Inflammatory macrophage treated with lipopolysaccharide for 1 hour (primary cell): ENCODE results near the gene FCAR.
"Not testable (repeated sequence)": the region's sequence is repeated elsewhere in the genome, so short reads cannot be mapped to it uniquely, and the experiment has no call there.

Experiments
- DNase-seq, 2 donors: peaks; one replicate each; pipeline ENCODE4 v3.0.0-alpha.2; 2020 to 2022

Gene FCAR

GRCh38 chr19:54873990-54874389 is at the start of gene FCAR:
Gene FCAR (plus strand): TSS chr19:54874235. CDS start chr19:54874290, 55 bp downstream.
- DNase-seq, result peak; percentile 90 to 98

DNA sequence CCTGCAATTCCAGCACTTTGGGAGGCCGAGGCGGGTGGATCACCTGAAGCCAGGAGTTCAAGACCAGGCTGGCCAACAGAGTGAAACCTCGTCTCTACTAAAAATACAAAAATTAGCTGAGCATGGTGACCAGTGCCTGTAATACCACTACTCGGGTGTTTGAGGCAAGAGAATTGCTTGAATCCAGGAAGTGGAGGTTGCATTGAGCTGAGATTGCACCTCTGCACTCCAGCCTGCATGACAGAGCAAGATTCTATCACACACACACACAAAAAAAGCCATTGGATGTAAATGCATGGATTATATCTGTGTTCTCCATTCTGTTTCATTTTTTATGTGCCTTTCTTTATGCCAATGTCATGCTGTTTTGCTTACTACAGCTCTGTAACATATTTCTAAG is 49.6 kb upstream of the FCAR start:
- peak in 1 of 2 donors; percentile 30 for DNase-seq

- DNase-seq, result not testable (repeated sequence)
These were observed 48.7 kb upstream of the FCAR start for GRCh38 chr19:54825326-54825725.

DNA sequence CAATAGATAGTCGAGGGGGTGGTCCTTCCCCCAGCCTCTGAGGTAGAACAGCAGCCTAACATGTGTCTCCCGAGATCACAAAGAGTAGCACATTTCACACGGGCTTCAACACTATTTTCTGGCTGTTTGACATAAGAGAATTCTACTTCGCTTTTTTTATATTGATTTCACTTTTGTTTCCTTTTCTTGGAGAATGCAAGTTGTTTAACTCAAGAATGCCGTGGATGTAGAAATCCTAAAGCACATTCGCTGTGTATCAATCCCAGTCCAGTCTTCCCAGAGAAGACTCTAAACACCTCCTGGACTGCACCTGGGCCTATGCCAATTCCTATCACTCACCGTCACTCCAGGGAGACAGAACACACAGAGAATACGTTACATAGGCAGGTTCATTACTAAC is 46.0 kb upstream of the FCAR start:
- peak; percentile 26 to 47 for DNase-seq

DNA sequence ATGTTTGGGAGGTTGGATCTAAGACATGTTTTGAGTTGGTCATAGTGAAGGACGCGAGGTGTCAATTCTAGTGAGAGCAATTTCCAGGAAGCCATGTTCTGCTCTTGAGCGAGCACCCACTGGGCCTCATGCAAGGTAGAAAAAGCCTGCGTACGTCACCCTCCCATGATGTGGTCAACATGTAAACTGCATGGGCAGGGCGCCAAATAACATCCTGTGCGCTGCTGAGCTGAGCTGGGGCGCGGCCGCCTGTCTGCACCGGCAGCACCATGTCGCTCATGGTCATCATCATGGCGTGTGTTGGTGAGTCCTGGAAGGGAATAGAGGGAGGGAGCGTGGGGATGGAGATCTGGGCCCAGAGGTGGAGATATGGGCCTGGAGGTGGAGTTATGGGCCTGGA is 41.5 kb upstream of the FCAR start, which contains the start of gene KIR2DS4:
Gene KIR2DS4 (plus strand): TSS at position 181 of the 400 bp plus-strand sequence.
- not testable (repeated sequence) for DNase-seq

GRCh38 chr19:54835126-54835525 is 38.9 kb upstream of the FCAR start:
- not testable (repeated sequence) for DNase-seq

GRCh38 chr19:54837522-54837921 is 36.5 kb upstream of the FCAR start:
- DNase-seq, result peak; percentile 71 to 82

- DNase-seq, result not testable (repeated sequence)
These were observed 30.9 kb upstream of the FCAR start for GRCh38 chr19:54843171-54843570.

DNA sequence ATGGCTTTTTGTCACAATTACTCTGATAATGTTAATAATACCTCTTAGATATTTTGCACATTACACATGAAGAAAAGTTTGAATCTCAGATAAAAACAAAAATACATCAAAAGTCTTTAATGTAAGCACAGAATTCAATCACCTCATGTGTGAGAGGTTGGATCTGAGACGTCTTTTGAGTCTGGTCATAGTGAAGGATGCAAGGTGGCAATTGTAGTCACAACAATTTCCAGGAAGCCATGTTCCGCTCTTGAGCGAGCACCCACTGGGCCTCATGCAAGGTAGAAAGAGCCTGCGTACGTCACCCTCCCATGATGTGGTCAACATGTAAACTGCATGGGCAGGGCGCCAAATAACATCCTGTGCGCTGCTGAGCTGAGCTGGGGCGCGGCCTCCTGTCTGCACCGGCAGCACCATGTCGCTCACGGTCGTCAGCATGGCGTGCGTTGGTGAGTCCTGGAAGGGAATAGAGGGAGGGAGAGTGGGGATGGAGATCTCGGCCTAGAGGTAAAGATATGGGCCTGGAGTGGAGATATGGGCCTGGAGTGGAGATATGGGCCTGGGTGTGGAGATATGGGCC is 23.9 kb upstream of the FCAR start, which contains the start of gene KIR3DL2:
Gene KIR3DL2 (plus strand): TSS at position 383 of the 580 bp plus-strand sequence. CDS start 33 bp downstream, at position 416.
- not testable (repeated sequence) for DNase-seq

DNA sequence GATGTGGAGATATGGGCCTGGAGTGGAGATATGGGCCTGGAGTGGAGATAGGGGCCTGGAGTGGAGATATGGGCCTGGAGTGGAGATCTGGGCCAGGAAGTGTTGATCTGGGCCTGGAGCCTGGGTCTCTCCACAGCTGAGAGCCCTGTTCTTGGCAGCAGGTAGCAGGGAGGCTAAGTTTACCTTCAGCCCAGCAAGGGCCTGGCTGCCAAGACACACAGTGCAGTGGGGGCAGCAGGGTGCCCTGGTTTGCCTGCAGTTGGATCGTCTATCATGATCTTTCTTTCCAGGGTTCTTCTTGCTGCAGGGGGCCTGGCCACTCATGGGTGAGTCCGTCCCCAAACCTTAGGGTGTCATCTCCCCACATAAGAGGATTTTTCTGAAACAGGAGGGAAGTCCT is 23.1 kb upstream of the FCAR start:
- DNase-seq, result no peak

GRCh38 chr19:54851353-54851752 is 22.7 kb upstream of the FCAR start:
- DNase-seq, result no peak

DNA sequence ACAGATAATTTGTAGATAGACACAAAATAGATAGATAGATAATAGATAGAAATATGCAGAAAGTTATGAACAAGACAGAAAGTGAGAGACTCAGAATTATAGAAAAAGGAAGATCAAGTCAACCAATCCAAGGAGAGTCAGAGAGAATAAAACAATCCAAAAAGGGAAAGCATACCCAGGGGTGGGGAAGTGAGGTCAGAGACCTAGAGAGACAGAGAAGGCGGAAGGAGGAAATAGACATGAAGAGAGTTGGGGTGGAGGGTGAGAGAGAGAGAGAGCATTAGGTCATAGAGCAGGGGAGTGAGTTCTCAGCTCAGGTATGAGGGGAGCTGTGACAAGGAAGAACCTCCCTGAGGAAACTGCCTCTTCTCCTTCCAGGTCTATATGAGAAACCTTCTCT is 18.8 kb upstream of the FCAR start:
- peak; percentile 18 to 27 for DNase-seq

- not testable (repeated sequence) for DNase-seq
These were observed 15.6 kb upstream of the FCAR start for GRCh38 chr19:54858476-54858875.

DNA sequence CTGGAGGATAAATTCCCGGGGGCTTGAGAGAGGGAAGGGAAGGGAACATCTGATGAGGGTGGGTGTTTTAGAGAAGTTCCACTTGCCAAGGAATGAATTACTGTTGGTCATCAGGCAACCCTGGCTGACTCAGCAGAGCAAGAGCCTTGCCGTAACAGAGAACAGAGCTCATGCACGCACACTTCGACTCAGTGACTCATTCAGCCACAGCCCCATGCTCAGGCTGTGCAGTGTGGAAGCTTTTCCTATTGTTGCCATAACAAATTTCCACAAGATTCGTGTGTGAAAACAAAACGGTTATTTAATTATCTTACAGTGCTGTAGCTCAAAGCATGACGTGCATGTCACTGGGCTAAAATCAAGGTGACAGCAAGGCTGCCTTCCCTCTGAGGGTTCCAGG is 14.6 kb upstream of the FCAR start:
- peak; percentile 55 to 58 for DNase-seq

DNA sequence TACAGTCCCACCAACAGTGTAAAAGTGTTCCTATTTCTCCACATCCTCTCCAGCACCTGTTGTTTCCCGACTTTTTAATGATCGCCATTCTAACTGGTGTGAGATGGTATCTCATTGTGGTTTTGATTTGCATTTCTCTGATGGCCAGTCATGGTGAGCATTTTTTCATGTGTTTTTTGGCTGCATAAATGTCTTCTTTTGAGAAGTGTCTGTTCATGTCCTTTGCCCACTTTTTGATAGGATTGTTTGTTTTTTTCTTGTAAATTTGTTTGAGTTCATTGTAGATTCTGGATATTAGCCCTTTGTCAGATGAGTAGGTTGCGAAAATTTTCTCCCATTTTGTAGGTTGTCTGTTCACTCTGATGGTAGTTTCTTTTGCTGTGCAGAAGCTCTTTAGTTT is 10.6 kb upstream of the FCAR start:
- DNase-seq, result not testable (repeated sequence)

DNA sequence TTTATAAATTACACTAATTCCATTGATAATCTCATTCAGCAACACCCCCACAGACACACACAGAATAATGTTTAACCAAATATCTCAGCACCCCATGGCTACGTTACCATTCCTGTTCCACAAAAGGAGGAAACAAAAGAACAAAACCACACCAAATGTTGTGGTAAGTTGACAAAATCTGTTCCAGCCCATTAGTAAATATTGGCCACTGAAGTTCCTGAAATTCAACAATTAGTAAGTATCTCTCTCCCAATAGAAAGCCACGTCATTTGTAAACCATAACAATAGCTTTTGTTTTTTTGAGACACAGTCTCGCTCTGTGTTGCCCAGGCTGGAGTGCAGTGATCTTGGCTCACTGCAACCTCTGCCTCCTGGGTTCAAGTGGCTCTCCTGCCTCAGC is 2.3 kb upstream of the FCAR start:
- DNase-seq, result peak; percentile 48 to 64

- peak; percentile 68 to 73 for DNase-seq
These were observed 1.5 kb downstream of the FCAR start for GRCh38 chr19:54875506-54875905.

GRCh38 chr19:54877471-54877870 is 3.4 kb downstream of the FCAR start:
- peak; percentile 61 to 77 for DNase-seq

GRCh38 chr19:54881884-54882283 is 7.8 kb downstream of the FCAR start:
- DNase-seq, result no peak

GRCh38 chr19:54882758-54883157 is 8.7 kb downstream of the FCAR start:
- peak; percentile 50 to 56 for DNase-seq

- DNase-seq, result no peak
These were observed 9.2 kb downstream of the FCAR start for GRCh38 chr19:54883228-54883627.

- DNase-seq, result no peak
These were observed 14.2 kb downstream of the FCAR start for GRCh38 chr19:54888239-54888638.

DNA sequence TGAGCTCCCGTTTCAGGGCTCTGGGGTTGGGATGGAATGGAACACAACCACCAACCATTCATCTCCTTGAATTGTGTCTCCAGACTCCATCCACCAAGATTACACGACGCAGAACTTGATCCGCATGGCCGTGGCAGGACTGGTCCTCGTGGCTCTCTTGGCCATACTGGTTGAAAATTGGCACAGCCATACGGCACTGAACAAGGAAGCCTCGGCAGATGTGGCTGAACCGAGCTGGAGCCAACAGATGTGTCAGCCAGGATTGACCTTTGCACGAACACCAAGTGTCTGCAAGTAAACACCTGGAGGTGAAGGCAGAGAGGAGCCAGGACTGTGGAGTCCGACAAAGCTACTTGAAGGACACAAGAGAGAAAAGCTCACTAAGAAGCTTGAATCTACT is 15.5 kb downstream of the FCAR start:
- DNase-seq, result no peak

DNA sequence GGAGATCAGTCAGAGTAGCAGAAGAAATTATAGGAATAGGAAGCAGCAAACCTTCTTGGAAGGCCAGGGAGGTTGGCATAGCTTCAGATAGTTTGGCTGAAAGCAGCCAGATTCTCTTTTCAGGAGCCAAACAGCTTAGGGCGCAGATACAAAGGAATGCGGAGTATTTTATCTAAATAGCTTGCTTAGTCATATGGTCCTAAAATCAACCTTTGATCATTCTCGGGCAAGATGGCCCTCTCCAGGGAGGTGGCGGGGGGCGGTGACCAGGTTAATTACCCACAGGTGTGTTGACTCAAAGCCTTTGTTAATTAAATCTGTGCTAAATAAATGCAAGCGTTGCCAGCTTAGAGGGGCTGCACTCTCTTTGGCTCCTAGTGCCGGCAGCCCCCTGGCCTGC is 19.4 kb downstream of the FCAR start:
- no peak for DNase-seq

- DNase-seq, result not testable (repeated sequence)
These were observed 20.1 kb downstream of the FCAR start for GRCh38 chr19:54894106-54894505.
